ENCODE measurements around the gene PGF. TPM values are rescaled to one million over a fixed set of nuclear protein-coding genes. Genes with fewer than 3 reads are reported as not detected.

Gene PGF
- total and polyA plus RNA-seq, 2 experiments from 2014 or later, result 25.0 to 31.0 TPM

DNA sequence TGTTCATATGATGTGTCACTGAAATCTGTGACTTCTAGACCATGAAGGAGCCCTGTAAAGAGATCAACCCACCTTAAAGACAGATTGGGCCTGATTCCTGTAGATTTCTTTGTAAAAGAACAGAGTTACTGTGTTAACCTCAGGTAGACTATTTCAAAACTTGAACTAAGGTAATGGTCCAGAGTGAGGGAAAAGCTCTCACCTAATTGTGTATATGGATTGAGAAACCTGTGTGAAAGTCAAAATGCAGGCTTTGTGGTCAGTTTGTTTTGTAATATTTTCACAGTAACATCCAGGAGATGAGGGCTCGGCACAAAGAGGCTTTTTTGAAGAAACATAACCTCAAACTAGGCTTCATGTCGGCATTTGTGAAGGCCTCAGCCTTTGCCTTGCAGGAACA, 57.3 kb downstream of the PGF start:
- no peaks in the 10 kb centered on the region for H3K9me3 ChIP-seq (ENCODE audit: low read depth)
- 81% methylated on average over 2 of the region's 2 CpGs for WGBS (ENCODE audit: low lambda C conversion rate, missing lambda C conversion rate)
- H3K36me3 ChIP-seq (replicated peaks; ENCODE audit: insufficient read depth, low read depth), result peaks cover 12% of the 10 kb centered on the region
- H3K9me2 ChIP-seq (replicated peaks; ENCODE audit: insufficient read depth), result no peaks in the 10 kb centered on the region
- H3K27ac ChIP-seq, result no peak overlapping the region
- TF ChIP-seq, protein P1, sequence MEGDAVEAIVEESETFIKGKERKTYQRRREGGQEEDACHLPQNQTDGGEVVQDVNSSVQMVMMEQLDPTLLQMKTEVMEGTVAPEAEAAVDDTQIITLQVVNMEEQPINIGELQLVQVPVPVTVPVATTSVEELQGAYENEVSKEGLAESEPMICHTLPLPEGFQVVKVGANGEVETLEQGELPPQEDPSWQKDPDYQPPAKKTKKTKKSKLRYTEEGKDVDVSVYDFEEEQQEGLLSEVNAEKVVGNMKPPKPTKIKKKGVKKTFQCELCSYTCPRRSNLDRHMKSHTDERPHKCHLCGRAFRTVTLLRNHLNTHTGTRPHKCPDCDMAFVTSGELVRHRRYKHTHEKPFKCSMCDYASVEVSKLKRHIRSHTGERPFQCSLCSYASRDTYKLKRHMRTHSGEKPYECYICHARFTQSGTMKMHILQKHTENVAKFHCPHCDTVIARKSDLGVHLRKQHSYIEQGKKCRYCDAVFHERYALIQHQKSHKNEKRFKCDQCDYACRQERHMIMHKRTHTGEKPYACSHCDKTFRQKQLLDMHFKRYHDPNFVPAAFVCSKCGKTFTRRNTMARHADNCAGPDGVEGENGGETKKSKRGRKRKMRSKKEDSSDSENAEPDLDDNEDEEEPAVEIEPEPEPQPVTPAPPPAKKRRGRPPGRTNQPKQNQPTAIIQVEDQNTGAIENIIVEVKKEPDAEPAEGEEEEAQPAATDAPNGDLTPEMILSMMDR (IDR thresholded peaks at IDR 0.05; ENCODE audit: poor library complexity), result no peak
- no peaks in the 10 kb centered on the region for H3K27me3 ChIP-seq
- no peak overlapping the region for H2AFZ ChIP-seq
- no peaks in the 10 kb centered on the region for H4K20me1 ChIP-seq (ENCODE audit: insufficient read depth, poor library complexity, severe bottlenecking)
- DNase-seq (ENCODE audit: low spot score), result no peak
- peaks cover 2% of the 10 kb centered on the region for H3K4me1 ChIP-seq (ENCODE audit: insufficient read depth)
- H3K4me2 ChIP-seq, result no peak overlapping the region
- no peaks in the 10 kb centered on the region for H3K79me2 ChIP-seq
- H3K4me3 ChIP-seq, result no peak overlapping the region

DNA sequence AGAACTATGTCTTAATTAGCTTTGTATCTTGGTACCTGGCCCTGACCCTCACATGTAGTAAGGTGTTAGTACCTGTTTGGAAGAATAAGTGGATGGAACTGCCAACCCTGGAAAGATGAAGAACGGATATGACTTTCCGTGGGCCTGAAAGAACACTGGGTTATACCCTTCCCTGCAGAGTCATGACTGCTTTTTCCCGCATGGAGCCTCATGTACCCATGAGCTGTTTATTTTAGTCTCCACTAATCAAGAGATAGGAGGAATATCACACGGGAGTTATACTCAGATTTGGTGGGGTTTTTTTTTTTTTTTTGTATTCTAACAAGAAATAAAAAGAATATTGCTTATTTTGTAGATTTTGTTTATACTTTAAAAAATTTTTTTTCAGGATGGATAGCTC, 57.8 kb downstream of the PGF start:
- peaks cover 12% of the 10 kb centered on the region for H3K36me3 ChIP-seq (replicated peaks; ENCODE audit: insufficient read depth, low read depth)
- TF ChIP-seq EZH2phosphoT487 (IDR thresholded peaks at IDR 0.05; ENCODE audit: low read depth, severe bottlenecking, unreplicated experiment) (no peak), EZH2 (IDR thresholded peaks at IDR 0.05; ENCODE audit: borderline replicate concordance) (no peak)
- TF ChIP-seq, protein P1 (IDR thresholded peaks at IDR 0.05; ENCODE audit: poor library complexity), result no peak
- no peak overlapping the region for H3K4me3 ChIP-seq
- H3K9me3 ChIP-seq (ENCODE audit: low read depth), result no peaks in the 10 kb centered on the region
- no peaks in the 10 kb centered on the region for H3K27me3 ChIP-seq
- H3K4me2 ChIP-seq, result no peak overlapping the region
- no peaks in the 10 kb centered on the region for H3K9me2 ChIP-seq (replicated peaks; ENCODE audit: insufficient read depth)
- 87% methylated on average over 4 of the region's 4 CpGs for WGBS (ENCODE audit: low lambda C conversion rate, missing lambda C conversion rate)
- no peak overlapping the region for H2AFZ ChIP-seq
- peaks cover 2% of the 10 kb centered on the region for H3K4me1 ChIP-seq (ENCODE audit: insufficient read depth)
- H3K27ac ChIP-seq, result no peak overlapping the region
- H4K20me1 ChIP-seq (ENCODE audit: insufficient read depth, poor library complexity, severe bottlenecking), result no peaks in the 10 kb centered on the region
- H3K79me2 ChIP-seq, result peaks cover 3% of the 10 kb centered on the region
- no peak for DNase-seq (ENCODE audit: low spot score)

DNA sequence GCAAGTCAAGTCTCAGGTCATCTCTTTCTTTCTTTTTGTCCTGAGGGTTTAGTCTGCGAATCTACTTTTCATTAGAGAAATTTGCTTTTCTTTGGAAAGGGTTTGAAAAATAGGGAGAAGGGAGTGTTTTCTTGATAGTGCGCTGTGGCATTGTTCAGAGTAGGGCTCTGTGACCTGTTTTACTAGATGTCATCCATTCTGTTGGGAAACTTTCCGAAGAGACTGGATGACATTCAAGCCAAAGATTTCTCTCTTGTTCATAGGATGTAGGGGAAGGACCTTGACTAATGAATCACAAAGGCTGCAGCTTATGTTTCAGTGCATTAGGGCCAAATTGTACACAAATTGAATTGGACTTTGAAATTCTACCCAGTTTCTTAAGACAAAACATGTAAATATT, 59.0 kb downstream of the PGF start:
- H3K36me3 ChIP-seq (replicated peaks; ENCODE audit: insufficient read depth, low read depth), result peaks cover 12% of the 10 kb centered on the region

More for the DNA sequence above, 59.0 kb downstream of the PGF start:
- no peak for DNase-seq (ENCODE audit: low spot score)
- Histone ChIP-seq H3K4me3 (no peak overlapping the region), H3K4me2 (no peak overlapping the region), H3K4me1 (ENCODE audit: insufficient read depth) (peaks cover 2% of the 10 kb centered on the region), H3K79me2 (peaks cover 4% of the 10 kb centered on the region), H3K9me2 (replicated peaks; ENCODE audit: insufficient read depth) (no peaks in the 10 kb centered on the region), H2AFZ (no peak overlapping the region), H3K27me3 (no peaks in the 10 kb centered on the region), H3K9me3 (ENCODE audit: low read depth) (no peaks in the 10 kb centered on the region), H3K27ac (no peak overlapping the region), H4K20me1 (ENCODE audit: insufficient read depth, poor library complexity, severe bottlenecking) (no peaks in the 10 kb centered on the region)
- TF ChIP-seq, protein P1 (IDR thresholded peaks at IDR 0.05; ENCODE audit: poor library complexity), result no peak
- TF ChIP-seq EZH2phosphoT487 (IDR thresholded peaks at IDR 0.05; ENCODE audit: low read depth, severe bottlenecking, unreplicated experiment) (no peak), EZH2 (IDR thresholded peaks at IDR 0.05; ENCODE audit: borderline replicate concordance) (no peak)
- 92% methylated on average over 3 of the region's 3 CpGs for WGBS (ENCODE audit: low lambda C conversion rate, missing lambda C conversion rate)

Data from hepatocyte (in vitro differentiated cells).